GM03348 (cell line): Measurements from ENCODE around the gene UTRN.

Source experiments
- DNase-seq: peaks from one replicate; pipeline ENCODE4 v3.0.0; 2012; ENCODE audit warnings: low spot score

UTRN gene

DNA sequence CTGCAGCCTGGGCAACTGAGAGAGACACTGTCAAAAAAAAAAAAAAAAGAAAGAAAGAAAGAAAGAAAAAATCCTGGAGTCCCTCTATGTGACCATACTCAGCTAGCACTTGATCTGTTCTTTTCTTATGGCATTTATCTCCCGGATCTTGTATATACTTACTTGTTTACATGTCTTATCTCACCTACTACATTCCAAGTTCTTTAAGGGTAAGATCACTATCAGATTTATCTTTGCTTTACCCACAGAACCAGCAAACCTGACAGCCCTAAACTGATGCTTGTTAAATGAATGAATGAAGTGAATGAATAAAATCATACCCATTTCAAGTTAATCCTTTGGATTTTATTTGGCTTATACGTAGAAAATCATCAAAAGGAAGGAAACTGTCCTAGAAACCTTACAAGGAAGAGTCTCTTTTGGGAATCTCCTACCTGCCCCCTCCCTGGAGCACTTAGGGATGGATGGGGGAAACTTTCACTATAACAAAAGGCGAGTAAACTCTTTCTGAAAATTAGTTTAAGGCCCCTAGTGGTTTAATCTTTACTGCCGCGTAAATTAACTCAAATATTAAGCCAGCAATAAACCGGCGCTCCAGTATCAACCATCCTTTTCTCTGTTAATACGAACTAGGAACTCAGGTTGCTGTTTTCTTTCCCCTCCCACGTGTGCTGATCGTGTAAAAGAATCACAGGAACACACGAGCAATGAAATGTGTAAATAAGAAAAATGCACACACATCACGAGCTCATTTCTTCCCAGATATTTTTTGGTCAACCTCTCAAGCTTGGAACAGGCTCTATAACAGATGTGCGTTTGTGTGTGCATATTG is 1.3 kb upstream of the UTRN start:
- DNase-seq = peak; percentile 33

DNA sequence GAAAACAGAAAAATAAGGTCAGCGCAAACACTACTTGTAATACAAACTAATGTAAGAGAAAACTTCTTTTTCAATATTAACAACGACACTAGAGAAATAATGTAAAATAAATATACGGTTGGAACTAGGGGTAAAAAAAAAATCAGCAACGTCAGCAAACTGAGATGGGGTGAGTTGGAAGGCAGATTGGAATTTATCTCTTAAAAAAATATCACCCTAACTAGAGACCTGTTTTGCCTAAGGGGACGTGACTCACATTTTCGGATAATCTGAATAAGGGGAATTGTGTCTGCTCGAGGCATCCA is 705 bp upstream of the UTRN start:
- no peak for DNase-seq

DNA sequence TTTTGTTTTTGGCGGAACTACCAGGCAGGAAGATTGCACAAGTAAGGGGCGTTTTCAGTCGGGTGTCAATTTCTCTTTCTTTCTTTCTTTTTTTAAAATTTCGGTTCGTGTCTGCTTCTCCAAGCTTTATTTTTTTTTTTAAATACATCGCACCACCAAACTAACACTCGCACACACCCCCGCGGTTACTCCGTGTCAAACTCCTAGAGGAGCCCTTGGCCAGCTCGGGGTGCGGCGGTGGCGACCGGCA is 338 bp downstream of the UTRN start:
- DNase-seq = no peak

DNA sequence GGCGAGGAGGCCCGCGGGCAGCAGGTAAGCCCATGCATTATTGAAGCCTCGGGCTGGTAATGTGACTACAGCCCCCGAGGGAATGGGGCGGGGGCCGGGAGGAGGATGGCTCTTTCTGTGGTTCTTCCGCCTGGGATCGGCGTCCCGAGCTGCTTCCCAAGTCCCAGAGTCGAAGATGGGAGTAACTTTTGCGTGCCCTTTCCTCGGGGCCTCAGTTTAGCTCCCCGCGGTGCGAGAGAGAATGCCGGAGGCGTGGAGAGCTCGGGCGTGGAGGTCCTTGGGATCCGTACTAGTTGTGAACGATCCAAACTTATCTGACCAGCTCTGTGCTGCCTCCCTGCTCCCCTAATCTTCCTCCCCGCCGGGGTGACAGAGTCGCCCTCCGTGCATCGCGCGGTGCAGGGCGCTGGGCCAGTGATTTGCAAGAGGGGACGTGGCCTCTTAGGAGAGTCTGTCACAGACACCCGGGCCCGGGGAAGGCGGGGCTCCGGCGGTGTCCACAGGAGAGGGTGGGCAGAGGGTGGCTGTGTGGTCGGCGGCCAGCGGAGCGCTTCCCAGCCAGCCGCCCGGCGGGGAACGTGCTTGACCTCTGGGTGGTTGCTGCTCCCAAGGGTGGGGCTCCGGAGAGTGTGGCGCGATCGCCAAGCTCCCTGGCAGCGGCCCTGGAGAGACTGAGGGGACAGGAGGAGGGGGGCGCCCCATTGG is 815 bp downstream of the UTRN start:
- peak; percentile 80 for DNase-seq

DNA sequence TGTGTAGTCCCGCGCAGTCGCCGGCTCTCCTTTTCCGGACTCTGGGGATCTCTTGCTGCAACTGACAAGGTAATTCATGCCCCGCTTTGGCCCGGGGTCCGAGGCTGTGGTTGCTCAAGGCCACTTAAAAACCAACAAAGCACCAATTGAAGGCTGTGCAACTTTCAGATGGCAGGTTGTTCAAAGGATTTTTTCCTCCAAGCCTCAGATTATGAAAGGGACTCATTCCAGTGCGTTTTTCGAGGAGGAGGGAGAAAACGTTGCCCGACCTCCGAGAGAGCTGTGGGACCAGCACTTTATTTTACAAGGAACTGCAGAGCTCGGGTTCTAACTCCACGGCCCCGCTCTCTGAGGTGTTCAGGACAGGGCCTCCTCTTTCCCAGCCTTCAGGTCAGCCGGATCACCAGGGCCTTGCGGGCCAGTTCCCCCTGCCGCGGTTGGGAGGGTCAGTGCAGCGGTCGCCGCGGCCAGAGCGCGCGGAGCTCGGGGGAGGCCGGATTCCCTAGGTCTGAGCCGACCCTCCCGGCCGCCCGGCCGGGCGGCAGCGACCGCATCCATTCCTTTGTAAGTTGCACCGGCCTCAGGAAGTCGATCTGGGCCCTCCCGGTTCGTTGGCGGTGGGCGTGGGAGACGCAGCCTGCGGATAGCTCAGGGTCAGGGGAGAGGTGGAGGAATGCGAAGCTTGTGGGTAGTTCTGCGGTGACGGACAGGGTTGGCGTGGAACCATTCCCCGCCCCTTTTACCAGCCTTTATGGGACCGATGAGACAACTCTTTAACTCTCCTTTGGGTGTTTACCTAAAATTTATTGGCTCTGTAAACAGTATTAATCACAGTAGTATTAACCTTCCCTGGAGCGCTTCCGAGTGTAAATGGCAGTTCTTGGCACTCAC is 1.6 kb downstream of the UTRN start:
- DNase-seq = peak; percentile 85

DNA sequence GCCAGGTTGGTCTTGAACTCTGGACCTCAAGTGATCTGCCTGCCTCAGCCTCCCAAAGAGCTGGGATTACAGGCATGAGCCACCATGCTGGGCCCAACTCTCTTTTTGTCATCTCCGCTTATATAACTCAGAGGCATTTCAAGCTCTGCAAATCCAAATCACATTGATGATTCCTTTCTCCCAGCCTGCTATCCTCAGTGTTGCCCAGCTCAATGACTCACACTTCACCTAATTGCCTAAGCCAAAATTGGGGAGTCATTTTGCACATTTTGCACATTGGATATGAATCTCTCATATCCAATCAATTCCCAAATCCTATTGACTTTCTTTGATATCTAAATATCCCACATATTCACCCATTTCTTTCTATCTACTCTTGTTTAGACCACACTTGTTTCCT is 3.9 kb downstream of the UTRN start:
- DNase-seq = no peak

DNA sequence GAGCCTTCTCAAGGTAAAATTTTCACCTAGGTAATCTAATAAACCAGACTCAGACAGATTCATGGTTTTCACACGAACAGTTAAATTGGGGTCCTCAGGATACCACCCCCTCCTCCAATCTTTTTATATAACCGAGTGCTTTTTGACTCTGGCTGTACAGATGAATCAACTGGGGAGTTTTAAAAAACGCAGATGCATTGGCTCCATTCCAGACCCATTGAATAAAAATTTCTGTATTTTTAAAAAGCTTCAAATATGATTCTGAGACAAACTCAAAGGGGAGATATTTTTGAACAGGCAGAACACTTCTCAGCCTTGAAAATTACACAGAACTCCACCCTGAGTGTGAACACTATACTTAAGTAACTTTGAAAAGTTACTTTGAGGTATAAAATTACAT is 7.2 kb downstream of the UTRN start:
- DNase-seq = no peak

DNA sequence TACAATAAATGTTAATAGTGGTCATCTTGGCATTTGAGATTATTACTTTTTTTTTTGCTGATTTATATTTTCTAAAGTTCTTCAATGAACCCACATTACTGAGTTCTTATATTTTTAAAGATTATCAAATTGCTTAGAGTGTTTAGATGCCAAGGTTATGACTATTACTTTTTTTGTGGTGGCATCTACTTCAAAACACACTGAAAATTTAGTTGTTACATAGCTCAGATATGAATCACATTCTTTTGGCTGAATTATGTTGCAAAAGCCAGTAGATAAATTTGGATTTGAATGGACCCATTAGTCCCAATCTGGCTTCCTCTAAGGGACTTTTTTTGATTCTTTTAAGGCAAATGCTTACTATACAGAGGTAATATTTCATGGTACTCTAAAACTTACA is 8.9 kb downstream of the UTRN start:
- DNase-seq = peak; percentile 63

DNA sequence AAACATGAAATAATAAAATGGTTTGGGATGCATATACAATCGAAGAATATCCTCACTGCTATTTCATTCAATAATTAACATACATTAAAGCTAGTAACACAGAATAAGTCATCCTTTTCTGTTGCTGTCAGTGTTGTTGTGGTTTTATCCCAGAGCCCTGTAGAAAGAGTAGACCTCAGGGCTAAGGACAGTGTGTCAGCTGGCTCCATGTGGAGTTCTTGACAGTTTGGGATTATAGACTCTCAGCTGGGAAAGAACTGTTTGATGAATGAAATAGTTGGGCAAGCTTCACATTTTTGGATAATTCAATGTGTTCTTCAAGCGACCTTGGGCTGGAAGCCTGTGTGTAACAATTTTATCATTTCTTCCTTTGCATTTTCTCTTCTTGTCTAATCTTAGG is 10.1 kb downstream of the UTRN start:
- DNase-seq = no peak

DNA sequence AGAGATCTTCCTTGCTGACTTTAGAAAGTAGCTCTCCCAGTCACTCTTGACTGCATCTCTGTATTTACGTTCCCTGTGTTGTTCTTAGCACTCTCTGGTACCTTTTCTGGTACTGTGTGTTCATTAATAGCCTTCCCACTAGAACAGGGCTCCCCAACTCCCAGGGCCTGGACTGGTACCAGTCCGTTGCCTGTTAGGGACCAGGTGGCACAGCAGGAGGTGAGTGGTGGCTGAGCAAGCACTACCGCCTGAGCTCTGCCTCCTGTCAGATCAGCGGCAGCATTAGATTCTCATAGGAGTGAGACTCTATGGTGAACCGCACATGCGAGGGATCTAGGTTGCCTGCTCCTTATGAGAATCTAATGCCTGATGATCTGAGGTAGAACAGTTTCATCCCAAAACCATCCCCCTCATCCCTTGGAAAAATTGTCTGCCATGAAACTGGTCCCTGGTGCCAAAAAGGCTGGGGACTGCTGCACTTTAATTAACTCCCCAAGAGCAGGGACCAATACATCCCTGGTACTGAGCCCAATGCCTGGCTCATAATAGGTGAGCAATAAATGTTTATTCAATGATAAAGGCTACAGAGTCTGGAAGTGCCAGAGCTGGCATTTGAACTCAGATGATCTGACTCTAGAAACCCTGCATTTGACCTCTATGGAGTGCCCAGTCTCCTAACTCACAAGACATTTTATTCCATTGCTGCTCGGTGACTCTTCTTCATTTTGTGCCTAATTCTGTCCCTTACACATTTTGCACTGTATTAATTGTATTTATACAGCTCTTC is 11.0 kb downstream of the UTRN start:
- DNase-seq = no peak

DNA sequence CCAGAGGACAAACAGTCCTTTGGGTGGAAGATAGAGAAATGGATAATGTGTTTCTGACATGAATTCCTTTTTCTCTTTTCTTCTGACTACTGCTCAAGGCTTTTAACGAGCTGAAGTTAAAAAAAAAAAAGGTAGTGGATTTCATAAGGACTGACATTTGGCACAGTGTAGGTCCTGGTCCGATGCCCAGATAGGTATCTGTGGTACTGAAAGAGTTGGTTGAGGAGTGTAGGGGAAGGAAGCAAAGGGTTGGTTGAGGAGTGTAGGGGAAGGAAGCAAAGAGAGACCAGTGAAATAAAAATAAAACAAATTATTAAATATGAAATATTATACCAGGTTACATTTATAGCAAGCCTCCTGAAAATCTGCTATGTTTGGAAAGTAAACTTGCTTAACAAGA is 11.8 kb downstream of the UTRN start:
- DNase-seq = no peak

DNA sequence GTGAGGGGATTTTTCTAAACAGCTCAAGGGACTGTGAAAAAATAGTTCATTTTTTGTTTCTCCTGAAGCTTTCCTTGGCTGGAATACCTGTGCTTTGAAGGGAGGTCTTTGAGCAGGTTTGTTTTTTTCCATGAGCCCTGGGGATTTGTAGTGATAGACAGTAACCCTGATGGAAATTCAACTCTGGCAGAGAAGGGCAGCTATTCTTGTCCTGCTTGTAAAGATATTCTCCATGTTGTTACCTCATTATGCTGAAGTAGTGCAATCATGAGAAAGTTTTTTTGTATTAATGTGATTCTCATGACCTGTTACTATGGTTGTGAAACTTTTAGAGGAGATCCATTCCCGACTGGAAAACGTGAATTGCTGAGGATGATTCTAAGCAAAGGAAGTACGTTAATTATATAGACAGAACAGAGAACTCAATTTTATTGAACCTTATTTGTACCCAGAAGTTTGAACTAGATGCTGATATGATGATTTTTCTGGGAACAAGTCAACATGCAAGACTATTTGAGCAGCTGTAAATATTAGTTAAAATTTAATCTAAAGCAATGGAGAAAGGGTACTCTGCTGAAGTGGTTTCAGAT is 12.5 kb downstream of the UTRN start:
- no peak for DNase-seq

DNA sequence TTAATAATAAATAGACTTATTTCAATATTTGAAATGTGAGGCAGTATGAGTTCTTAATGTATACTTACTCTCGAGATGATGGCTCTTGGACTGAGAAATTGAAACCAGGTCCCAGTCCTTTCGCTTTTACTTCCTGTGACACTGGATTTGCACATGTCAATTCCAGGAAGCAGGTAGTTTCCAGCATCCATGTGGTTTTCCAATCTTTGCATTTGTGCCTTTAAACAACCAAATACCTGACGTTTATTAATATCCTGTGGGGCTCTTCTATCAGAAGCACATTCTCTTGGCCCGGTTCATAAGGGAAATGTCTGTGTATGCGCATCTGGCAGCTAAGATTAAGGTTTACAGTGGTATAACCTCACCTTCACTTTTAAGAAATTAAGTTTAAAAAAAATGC is 13.1 kb downstream of the UTRN start:
- DNase-seq = no peak

DNA sequence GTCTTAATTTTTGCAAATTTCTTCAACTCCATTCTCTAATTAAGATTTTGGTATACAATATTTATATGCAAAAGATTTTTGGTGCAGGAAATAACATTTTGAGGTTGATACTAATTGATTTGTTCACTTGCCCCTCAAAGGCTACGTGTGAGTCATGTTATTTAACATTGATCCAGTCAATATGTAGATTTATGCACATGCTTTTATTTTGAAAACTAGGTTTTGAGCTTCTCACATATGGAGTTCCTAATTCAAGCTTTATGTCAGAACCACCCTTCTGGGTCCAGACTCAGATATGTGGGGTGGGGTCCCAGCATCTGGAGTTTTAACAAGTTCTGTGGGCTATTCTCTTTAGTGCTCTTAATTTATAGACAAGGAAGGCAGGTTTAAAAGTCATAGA is 13.8 kb downstream of the UTRN start:
- no peak for DNase-seq

DNA sequence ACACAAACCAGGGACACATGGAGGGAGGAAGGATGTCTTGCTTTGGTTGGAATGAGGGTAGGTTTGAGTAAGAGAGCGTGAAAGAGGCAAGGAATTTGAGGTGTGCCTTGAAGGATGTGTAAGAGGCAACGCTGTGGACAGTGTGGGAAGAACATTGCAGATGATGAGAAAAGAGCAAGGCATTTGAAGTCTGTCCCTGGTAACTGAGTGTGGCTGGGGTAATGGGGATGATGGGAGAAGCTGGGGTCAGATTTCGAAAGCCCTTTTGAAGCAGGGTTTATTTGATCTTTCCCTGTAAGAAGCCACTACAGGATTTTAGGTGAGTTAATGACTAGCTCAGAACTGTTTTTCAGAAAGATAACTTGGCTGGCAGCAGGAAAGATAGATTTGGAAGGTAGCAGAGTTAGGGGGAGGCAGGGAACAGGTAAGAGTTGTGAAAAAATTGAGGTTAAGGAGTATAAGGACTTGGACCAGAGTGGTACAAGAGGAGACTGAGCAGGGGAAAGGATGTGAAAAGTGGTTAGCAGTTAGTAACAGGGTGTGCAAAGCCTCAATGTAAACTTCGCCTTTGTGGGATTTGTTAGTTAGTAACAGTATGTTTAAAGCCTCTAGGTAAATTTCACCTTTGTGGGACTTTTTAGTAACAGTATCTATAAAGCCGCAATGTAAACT is 17.7 kb downstream of the UTRN start:
- DNase-seq = no peak

DNA sequence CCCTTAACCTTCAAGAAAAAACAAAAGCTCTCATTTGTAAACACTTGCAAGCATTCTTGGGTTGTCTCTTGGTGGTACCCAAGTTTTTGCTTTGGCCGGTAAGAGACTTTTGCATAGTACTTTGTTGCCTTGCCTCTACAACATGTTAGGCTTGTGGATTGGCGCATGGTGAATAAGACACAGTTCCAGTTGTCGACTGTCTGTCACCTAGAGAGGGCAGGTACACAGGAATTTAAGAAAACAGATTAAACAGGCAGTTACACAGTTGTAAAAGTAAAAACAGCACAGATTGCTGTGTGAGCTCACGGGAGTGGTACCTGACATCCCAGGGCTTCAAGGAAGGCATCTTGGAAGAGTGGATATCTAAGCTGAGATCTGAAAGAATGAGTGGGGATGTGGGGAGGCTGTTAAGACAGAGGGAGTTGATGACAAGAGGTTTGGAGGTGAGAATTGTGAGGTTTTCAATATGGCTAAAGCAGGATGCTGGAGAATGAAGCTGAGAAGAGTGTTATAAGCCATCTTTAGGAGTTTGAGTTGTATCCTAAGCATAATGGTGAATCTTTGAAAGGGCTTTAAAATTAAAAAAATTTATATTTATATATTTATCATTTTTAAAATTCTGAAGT is 19.2 kb downstream of the UTRN start:
- DNase-seq = no peak

DNA sequence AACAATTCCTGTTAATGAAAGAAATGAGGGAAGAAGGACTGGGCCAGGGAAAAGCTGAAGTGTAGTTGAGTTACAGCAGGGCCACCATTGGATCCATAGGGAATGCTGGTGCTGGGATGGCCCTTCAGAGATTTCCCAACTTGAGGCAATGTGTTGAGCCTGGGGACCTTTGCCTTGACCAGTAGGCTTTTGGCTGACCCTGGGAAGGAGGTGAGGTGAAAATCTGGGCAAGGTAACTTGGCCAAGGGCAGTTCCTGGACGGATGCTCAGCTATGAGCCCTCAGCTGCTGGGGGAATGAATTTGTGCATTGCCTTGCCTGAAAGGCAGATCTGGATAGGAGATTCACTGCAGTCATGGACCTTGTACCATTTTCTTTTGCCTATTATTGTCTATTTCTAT is 20.4 kb downstream of the UTRN start:
- no peak for DNase-seq

DNA sequence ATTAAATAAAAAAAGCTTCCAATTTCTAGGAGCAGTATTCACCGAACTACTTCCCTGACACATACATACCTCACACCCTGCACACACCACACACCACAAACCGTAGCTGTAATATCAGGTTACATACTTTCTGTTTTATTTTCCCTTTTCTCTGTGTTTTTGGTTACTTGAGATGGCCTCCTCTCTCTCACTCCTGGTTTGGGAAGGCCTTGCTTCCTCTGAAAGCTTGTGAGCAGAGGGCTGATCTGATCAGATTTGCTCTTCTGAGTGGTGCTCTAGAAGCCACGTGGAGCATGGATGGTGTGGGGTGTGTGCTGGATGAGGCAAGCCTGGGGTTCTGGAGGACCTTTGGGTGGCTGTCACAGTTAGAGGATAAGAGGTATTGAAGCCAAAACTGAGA is 20.9 kb downstream of the UTRN start:
- DNase-seq = no peak

DNA sequence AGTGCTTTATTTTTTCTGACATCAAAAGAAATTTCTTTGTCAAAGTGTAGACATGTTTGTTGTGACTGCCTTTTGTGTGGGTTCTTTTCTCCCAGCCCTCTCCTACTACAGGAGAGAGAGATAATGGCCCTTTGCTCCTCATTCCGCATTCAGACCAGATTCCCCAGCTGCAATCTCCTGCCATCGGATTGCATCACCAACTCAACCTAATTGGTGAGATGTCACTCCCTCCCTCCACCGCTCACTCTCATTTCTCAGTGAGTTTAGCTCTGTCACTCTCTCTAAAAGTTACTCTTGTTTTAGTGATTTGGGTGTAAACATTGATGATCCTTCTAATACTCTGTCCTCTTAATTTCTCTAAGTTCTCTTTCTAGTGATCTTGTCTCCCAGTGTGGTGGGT is 22.7 kb downstream of the UTRN start:
- DNase-seq = no peak

DNA sequence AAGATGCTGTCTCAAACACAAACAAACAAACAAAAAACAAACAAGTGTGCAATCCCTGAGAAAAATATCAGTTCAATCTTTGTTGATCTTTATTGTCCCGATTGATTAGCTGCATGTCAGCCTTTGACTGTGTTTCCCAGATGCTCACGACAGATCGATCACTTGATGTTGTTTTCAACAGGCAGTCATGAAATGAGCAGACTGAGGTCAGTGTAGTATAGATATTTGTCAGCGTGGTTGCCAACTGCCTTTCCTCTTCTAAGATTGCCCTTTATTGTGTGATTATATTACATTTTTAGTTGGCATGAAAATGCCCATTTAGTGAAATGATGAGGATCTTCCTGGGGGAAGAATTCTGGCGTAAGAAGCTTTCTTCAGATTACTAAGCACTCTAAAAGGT is 25.6 kb downstream of the UTRN start:
- no peak for DNase-seq

DNA sequence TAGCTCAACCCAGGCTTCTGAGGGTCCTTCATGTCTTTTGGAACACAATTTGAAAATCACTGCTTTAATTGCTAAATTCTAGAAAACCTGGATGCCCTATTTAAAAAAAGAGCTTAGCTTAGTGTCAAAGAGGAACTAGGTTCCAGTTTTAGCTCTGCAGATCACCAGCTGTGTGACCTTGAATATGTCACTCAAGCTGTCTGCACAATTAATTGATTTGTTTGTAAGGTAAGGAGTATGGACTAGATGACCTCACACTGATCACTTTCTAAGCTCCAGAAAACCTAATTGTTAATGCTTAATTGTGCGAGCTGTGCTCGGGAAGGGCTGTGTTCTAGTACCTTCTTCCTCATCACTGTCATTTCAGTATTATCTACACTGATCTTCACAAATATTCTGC is 26.2 kb downstream of the UTRN start:
- no peak for DNase-seq
